Gastroesophageal sphincter (tissue), 4 donors: ENCODE data around the gene DNAJC24. TPM values are rescaled to one million over a fixed set of nuclear protein-coding genes. Genes with fewer than 3 reads are reported as not detected.

Source experiments
- ATAC-seq: fragments of 150-250 bp; one replicate; pipeline ENCODE4 v1.9.1; 2016; ENCODE audit warnings: mild to moderate bottlenecking, moderate library complexity
- H3K27ac ChIP-seq, 4 donors: fragments of 200-600 bp; sonication (generic) in 3 of 4; 1 replicate in 3 of 4; 2 replicates in 1 of 4; pipeline ENCODE4 v1.5.1; 2016 to 2019
- H3K27me3 ChIP-seq: fragments of 200-600 bp; sonication (generic); one replicate; pipeline ENCODE4 v1.5.1; 2019
- H3K36me3 ChIP-seq, 2 donors: fragments of 200-600 bp; sonication (generic); one replicate each; pipeline ENCODE4 v1.5.1; 2019; ENCODE audit warnings: control low read depth in 1 of 2
- H3K4me1 ChIP-seq, 3 donors: fragments of 200-600 bp; sonication (generic); 1 replicate in 2 of 3; 2 replicates in 1 of 3; pipeline ENCODE4 v1.5.1; 2016 to 2019; ENCODE audit warnings: control low read depth in 2 of 3
- H3K4me3 ChIP-seq, 2 donors: fragments of 200-600 bp; sonication (generic); one replicate each; pipeline ENCODE4 v1.5.1; 2019; ENCODE audit warnings: mild to moderate bottlenecking in 1 of 2, moderate library complexity in 1 of 2
- H3K9me3 ChIP-seq, 3 donors: fragments of 200-600 bp; sonication (generic); one replicate each; pipeline ENCODE4 v1.5.1; 2017 to 2019; ENCODE audit warnings: control low read depth in 2 of 3
- EP300 ChIP-seq: sonication (generic); formaldehyde crosslinking; IDR thresholded peaks from one replicate; pipeline ENCODE4 v1.6.1; 2017; ENCODE audit warnings: antibody characterized with exemption, mild to moderate bottlenecking
- POLR2A ChIP-seq, 2 donors: fragments of 450-650 bp; IDR thresholded peaks; one replicate each; pipeline ENCODE4 v1.6.1; 2017; ENCODE audit warnings: antibody characterized with exemption in 2 of 2, mild to moderate bottlenecking in 2 of 2, moderate library complexity in 1 of 2
- POLR2AphosphoS5 ChIP-seq: sonication (generic); formaldehyde crosslinking; IDR thresholded peaks from one replicate; pipeline ENCODE4 v1.6.1; 2017; ENCODE audit warnings: antibody characterized with exemption
- WGBS, 2 donors: methylation state at CpG; one replicate each; pipeline ENCODE4 v1.1.5; 2018; ENCODE audit warnings: low coverage in 1 of 2; 5-methylcytosine and 5-hydroxymethylcytosine counted together
- total RNA-seq, 4 donors: library from RNA; depleted of rRNA; stranded (reverse); fragments of >200 nt; gene quantifications; one replicate each; pipeline ENCODE4 v1.1.0, GENCODE V29; 2016
- TF ChIP-seq, protein P1 (sequence below), 4 experiments: fragments of 200-600 bp in 2 of 4; fragments of 450-650 bp in 2 of 4; sonication (generic) in 1 of 4; IDR thresholded peaks; one replicate each; pipeline ENCODE4 v1.5.1; 2017 to 2019; ENCODE audit warnings: antibody characterized with exemption in 4 of 4, mild to moderate bottlenecking in 2 of 4, moderate library complexity in 2 of 4

Gene DNAJC24
- total RNA-seq, 4 donors from 2014 or later = 17.1 to 25.2 (median 18.6) TPM

DNA sequence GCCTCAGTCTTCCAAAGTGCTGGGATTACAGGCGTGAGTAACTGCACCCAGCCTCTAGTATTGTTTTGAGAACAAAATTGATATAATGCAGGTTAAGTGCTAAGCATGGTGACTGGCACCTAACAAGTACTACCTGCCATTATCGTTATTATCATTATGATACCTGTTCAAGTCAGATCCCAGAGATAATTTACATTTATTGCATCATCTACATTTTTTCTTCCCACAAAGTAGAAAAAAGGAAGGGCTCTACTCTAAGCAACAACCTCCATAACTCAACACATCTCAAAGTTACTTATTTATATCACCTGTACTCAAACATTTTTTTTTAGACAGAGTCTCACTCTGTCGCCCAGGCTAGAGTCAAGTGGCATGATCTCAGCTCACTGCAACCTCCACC, 42.2 kb upstream of the DNAJC24 start:
- no peaks in the 10 kb centered on the region for H3K27me3 ChIP-seq
- peaks cover 0 to 5% (median 0%) of the 10 kb centered on the region in 3 donors for H3K9me3 ChIP-seq
- ATAC-seq = no peak
- H3K27ac ChIP-seq = no peak overlapping the region
- 83 to 86% methylated on average over 1 to 3 of the region's 3 CpGs for WGBS, 2 donors
- no peak for TF ChIP-seq EP300
- TF ChIP-seq POLR2AphosphoS5 = no peak
- TF ChIP-seq, protein P1, sequence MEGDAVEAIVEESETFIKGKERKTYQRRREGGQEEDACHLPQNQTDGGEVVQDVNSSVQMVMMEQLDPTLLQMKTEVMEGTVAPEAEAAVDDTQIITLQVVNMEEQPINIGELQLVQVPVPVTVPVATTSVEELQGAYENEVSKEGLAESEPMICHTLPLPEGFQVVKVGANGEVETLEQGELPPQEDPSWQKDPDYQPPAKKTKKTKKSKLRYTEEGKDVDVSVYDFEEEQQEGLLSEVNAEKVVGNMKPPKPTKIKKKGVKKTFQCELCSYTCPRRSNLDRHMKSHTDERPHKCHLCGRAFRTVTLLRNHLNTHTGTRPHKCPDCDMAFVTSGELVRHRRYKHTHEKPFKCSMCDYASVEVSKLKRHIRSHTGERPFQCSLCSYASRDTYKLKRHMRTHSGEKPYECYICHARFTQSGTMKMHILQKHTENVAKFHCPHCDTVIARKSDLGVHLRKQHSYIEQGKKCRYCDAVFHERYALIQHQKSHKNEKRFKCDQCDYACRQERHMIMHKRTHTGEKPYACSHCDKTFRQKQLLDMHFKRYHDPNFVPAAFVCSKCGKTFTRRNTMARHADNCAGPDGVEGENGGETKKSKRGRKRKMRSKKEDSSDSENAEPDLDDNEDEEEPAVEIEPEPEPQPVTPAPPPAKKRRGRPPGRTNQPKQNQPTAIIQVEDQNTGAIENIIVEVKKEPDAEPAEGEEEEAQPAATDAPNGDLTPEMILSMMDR (IDR thresholded peaks at IDR 0.05) = no peak
- TF ChIP-seq POLR2A (IDR thresholded peaks at IDR 0.05) = no peak
- H3K4me1 ChIP-seq = no peaks in the 10 kb centered on the region
- H3K4me3 ChIP-seq = no peak overlapping the region
- no peaks in the 10 kb centered on the region for H3K36me3 ChIP-seq

DNA sequence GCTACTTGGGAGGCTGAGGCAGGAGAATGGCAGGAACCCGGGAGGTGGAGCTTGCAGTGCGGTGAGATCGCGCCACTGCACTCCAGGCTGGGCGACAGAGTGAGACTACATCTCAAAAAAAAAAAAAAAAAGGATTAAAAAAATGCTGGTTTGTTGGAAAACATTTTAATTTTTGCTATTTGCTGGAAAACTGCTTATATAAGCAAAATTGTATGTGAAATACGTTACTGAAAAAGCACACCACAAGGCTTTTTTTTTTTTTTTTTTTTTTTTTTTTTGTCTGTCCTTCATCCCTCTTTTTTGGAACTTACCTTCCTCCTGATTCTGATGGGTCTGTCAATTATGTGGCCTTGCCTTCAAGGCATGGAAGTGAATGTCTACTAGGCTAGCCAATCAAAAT, 41.0 kb upstream of the DNAJC24 start:
- H3K9me3 ChIP-seq = peaks cover 0 to 5% (median 0%) of the 10 kb centered on the region in 3 donors
- 80 to 94% methylated on average over 5 to 6 of the region's 6 CpGs for WGBS, 2 donors

DNA sequence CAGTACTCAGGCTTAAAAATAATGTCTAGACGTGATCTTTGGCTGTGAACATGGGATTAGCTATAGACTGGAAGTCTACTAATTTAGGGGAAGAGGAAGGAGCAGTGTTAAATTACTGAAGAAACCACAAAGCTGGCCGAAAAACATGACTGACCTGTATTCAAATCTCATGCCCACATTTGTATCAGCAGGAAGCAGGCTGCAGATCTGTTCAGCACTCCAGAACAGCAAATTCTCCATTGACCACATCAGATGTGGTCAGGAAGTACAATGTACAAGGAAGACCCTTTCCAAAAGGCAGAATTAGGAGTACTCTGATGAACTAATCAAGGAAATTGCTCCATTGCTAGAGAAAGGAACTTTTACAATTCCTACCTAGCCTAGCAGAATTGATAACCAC, 31.9 kb upstream of the DNAJC24 start:
- H3K4me1 ChIP-seq = no peaks in the 10 kb centered on the region
- 70 to 88% methylated on average over 1 to 2 of the region's 2 CpGs for WGBS, 2 donors
- H3K36me3 ChIP-seq = no peaks in the 10 kb centered on the region
- ATAC-seq = no peak
- H3K4me3 ChIP-seq = no peak overlapping the region
- no peak overlapping the region for H3K27ac ChIP-seq
- no peaks in the 10 kb centered on the region for H3K27me3 ChIP-seq
- TF ChIP-seq EP300 = no peak
- TF ChIP-seq, protein P1 (IDR thresholded peaks at IDR 0.05) = no peak
- TF ChIP-seq POLR2A (IDR thresholded peaks at IDR 0.05) = no peak
- no peak for TF ChIP-seq POLR2AphosphoS5
- H3K9me3 ChIP-seq = peaks cover 0 to 13% (median 0%) of the 10 kb centered on the region in 3 donors

More for the DNA sequence above, 41.0 kb upstream of the DNAJC24 start:
- H3K27me3 ChIP-seq = no peaks in the 10 kb centered on the region
- TF ChIP-seq POLR2A (IDR thresholded peaks at IDR 0.05) (no peak), EP300 (no peak), POLR2AphosphoS5 (no peak)
- TF ChIP-seq, protein P1 (IDR thresholded peaks at IDR 0.05) = no peak
- no peaks in the 10 kb centered on the region for H3K36me3 ChIP-seq
- H3K27ac ChIP-seq = no peak overlapping the region
- no peaks in the 10 kb centered on the region for H3K4me1 ChIP-seq
- ATAC-seq = no peak
- no peak overlapping the region for H3K4me3 ChIP-seq

DNA sequence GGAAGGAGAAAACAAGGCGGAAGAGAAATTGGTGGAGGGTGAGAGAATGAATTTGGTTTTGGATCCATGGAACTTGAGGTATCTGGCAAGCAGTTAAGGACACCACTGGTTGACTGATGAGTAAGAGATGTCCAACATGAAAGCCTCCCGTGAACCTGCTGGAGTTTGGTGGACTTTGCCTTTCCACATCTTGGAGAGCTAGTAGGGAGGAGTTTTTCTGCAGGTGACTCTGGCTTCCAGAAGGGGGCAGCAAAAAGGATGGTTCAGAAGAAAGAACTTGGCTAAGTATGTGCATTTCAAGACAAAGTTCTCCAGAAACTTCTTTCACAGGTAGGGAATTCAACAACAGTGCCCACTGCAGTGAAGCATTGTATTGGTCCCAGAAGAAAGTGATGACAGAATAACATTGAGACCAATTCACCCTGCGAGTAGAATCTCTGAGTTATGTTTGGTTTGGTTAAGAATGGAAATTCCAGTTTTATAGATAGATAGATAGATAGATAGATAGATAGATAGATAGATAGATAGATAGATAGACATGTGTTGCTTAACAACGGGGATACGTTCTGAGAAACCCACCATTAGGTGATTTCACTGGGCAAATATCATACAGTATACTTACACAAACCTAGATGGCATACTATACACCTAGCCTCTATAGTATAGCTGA, 28.6 kb upstream of the DNAJC24 start:
- Histone ChIP-seq H3K27me3 (no peaks in the 10 kb centered on the region), H3K4me3 (no peak overlapping the region), H3K4me1 (no peaks in the 10 kb centered on the region), H3K36me3 (no peaks in the 10 kb centered on the region), H3K27ac (no peak overlapping the region), H3K9me3 (no peaks in the 10 kb centered on the region)
- no peak for ATAC-seq
- 91 to 92% methylated on average over 4 of the region's 5 CpGs for WGBS, 2 donors
- TF ChIP-seq EP300 (no peak), POLR2A (IDR thresholded peaks at IDR 0.05) (no peak), POLR2AphosphoS5 (no peak)
- TF ChIP-seq, protein P1 (IDR thresholded peaks at IDR 0.05) = no peak

DNA sequence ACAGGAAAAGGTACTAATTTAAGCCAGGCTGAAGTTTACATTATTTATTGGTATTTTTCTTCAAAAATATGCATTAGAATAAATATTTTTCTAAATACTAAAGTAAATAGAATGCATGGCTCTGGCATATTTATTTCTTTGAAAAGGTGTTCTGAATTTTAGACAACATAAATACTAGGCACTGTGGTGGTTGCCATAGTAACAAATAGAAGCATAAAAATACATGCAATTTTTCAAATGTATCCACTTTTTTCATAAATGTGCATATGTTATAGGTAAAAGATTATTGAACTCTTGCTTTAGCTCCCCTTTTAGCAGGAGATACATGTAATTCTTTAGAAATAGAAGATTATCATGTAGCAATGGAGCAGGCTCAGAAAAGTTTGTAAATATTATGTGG, 18.5 kb upstream of the DNAJC24 start:
- ATAC-seq = no peak
- Histone ChIP-seq H3K4me1 (no peaks in the 10 kb centered on the region), H3K4me3 (no peak overlapping the region), H3K27me3 (no peaks in the 10 kb centered on the region), H3K27ac (no peak overlapping the region), H3K36me3 (no peaks in the 10 kb centered on the region), H3K9me3 (no peaks in the 10 kb centered on the region)
- no peak for TF ChIP-seq EP300
- no peak for TF ChIP-seq POLR2AphosphoS5
- TF ChIP-seq POLR2A (IDR thresholded peaks at IDR 0.05) = no peak
- TF ChIP-seq, protein P1 (IDR thresholded peaks at IDR 0.05) = no peak
